Mucosa of gallbladder (tissue), 1 donor: Measurements from ENCODE around the gene EREG. TPM values are rescaled to one million over a fixed set of nuclear protein-coding genes. Genes with fewer than 3 reads are reported as not detected.
"Not testable (repeated sequence)": the region's sequence is repeated elsewhere in the genome, so short reads cannot be mapped to it uniquely, and the experiment has no call there.

Experiments used
- DNase-seq: peaks from one replicate; pipeline ENCODE4 v3.0.0-alpha.2; 2020; ENCODE audit warnings: low spot score
- total RNA-seq: library from RNA; stranded (reverse); gene quantifications from one replicate; pipeline ENCODE4 v1.2.1, GENCODE V29; 2021
- donor health status: DM: no; HTN: no; CAD: no.

EREG gene
- total RNA-seq, 1 donor from 2014 or later = 5.7 TPM

DNA sequence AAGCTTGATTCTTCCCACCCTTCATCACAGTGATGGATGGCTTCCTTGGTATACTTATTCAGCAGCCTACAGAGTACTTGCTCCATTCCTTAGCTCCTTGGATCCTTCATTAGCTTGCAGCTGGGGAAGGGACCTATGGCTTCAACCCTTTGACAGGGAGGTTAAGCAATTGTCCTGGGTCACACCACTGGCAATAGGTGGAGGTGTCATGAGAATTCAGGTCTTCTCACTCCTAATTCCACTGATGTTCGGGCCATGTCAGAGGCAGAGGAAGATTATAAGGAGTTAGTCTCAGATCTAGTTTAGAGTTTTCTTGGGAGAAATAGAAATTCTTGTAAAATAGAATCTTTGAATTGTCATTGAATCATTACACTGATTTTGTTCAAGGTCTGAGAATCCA lies 24.5 kb downstream of the EREG start:
- no peak for DNase-seq

DNA sequence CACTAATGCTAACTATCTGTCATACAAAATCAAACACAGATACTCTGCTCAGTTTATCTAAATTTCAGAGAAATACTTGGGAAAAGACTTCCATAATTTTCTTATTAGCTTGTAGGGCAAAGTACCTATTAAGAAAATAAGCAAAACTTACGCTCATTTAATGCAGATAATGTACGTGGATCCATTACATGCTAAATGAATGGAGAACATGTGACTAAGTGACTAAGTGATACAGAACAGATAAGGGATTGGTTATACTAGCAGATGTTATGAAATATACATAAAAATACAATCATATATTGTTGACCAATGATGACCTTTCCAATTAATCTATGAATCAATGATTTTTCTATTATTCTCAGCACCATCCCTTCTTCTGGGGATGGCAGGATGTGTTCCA lies 25.7 kb downstream of the EREG start:
- no peak for DNase-seq

DNA sequence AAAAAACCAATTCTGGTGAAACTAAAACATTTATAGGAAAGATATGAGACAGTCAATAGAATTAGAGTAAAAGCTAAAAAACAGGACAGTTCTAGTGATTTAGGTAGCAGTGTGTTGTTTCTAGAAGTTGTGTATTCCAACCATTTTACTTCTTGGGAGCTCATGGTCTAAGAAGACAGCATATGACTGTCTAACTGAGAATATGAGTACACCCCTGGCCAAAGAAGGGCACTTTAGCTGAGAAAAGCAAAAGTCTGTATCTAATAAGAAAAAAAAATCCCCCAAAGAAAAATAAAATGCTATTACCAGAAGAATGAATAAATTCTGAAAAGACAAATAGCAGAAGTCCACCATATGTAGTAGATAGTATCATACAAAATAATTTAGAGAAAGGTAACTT lies 26.4 kb downstream of the EREG start:
- no peak for DNase-seq

DNA sequence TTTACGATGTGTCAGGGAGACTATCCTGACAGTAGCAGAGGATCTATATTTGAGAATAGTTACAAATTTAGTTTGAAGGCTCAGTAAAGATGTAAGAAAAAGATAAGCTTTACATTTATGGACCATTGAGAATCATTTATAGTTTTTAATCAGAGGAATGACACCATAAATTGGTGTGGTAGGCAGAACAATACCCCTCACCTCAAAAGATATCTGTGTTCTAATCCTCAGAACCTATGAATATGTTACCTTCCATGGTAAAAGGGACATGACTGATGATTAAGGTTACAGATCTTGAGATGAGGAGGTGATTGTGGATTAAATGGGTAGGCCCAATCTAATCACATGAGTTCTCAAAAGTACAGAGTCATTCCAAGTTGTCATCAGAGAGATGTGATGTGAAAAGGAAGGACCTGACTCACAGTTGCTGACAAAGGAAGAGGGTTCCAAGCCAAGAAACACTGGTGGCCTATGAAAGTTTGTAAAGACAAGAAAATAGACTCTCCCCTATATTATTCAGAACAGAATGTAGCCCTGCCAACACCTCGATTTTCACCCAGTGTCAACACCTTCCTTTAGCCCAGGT lies 27.0 kb downstream of the EREG start:
- no peak for DNase-seq

DNA sequence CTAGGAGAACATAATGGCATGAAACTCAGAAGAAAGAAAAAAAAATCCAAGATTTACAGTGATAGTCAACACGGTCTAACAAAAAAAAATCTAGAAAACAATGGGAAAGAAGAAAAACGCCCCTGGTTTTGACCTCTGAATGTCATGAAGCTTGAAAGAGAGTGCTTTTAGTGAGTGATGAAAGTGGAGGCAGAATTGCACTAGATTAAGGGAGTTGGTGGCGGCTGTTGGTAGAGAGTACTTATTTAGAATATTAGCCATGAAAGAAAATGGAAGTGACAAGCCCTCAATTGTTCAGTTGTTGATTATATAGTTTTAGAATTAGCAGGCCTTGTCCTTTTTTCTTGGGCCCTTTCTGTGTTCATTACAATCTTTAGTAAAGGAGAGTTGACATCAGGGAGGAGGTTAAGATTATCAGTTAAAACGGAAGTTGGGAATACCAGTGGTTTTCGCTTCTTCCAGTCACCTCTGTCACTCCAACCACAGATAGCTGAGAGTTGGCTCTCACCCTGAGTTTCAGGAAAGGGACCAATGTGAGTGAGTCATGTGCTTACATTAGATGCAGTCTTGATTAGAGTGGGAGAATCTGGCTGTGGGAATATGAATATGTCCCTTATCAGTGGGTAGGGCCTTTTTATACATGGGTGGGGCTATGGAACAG lies 29.7 kb downstream of the EREG start:
- DNase-seq = no peak

DNA sequence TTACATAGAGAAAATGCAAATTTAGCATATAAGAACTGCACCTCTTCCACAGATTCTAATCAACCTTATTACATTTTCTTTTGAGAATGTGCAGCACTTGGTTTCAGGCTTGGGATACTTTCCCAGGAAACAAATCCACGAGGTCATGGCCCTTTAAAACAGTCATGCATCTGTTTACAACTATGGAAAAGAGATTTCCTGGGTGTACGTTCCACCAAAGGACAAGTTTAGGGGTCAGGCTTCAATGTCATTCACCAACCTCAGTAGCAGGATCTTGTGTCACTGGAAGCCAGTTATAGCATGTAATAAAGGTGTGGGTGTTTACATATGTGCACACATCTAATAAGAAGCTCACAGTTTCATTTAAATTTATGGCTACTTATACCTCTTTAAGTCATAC lies 30.7 kb downstream of the EREG start:
- DNase-seq = no peak

DNA sequence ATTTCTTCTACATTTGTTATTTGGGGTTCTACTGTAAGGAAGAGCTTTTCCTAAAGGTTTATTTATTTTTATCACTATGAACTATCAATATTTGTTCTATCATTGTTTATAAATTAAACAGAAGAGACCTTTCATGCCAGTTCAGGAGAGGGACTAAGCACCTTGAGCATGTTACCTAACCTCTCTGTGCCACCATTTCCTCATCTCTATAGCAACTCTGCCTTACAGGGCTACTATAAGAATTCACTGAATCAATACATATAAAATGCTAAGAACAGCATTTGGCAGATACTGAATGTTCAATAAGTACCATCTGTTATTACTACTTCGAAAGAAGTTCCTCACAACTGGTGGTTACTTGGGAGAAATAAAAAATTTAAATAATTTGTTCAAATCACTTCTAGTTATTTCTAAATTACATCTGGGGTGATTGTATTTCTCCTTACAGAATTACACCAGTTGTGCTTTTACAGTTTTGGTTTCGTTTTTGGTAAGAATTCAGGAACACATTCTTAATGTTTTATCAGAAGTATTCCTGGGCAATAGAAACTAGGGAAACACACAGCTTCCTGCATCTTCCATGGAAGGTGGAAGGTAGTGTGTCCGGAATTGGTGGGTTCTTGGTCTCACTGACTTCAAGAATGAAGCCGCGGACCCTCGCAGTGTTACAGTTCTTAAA lies 32.9 kb downstream of the EREG start:
- DNase-seq = no peak

DNA sequence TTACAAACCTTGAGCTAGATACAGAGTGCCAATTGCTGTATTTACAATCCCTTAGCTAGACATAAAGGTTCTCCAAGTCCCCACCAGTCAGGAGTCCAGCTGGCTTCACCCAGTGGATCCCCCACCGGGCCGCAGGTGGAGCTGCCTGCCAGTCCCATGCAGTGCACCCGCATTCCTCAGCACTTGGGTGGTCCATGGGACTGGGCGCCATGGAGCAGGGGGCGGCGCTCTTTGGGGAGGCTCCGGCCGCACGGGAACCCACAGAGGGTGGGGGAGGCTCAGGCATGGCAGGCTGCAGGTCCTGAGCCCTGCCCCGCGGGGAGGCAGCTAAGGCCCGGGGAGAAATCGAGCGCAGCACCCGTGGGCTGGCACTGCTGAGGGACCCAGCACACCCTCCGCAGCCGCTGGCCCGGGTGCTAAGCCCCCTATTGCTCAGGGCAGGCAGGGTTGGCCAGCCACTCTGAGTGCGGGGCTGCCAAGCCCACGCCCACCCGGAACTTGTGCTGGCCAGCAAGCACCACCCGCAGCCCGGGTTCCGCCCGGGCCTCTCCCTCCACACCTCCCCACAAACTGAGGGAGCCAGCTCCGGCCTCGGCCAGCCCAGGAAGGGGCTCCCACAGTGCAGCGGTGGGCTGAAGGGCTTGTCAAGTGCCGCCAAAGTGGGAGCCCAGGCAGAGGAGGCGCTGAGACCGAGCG lies 34.1 kb downstream of the EREG start:
- not testable (repeated sequence) for DNase-seq

DNA sequence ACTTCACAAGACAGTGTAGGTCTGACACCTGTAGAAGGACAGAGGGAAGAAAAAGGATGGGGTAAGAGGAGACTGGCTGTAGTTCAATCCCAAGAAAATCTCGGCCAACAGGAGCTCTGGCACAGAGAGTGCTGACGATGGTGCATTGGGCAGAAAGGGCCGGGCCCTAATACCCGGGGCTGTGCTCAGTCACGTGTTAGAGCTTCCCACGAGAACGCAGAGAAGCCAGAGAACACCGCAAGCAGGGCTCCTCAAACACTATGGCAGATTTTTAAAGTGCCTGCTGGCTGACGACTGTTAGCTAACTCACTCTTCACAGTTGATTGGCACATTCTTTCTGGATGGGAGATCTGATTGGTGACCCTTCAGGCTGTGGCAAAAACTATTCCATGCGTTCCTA lies 35.5 kb downstream of the EREG start:
- DNase-seq = no peak

DNA sequence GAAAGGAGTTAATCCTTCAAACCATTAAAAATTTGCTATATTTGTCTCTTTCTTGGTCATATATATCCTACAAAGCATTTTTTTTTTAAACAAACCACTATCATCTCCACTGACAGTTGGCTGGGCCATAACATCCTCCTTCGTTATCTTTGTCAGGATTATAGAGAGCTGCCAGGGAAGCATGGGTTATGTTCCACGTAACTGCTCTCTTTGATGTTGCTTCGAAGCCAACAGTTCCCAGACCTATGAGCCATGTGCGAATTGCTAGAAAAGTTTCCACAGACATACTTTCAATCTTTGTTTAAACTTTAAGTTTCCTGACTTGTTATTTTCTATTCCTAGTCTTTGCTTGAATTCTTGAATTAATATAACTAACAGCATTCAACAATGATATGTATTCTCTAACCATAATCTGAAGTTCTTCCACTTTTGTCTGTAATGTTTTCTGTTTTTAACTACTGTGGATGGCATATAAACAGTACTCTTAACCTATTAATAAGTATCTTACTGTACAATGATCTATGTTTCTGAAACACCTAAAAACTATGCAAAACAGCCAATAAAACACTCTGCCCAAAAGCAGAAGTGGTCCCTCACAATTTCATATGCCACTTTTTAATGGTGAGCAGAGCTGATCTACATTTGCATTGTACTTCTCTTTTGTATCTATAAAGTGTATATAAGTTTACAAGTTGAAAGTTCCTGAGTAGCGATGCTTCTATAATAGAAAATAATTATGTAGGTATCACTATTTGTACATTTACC lies 37.9 kb downstream of the EREG start:
- DNase-seq = no peak

DNA sequence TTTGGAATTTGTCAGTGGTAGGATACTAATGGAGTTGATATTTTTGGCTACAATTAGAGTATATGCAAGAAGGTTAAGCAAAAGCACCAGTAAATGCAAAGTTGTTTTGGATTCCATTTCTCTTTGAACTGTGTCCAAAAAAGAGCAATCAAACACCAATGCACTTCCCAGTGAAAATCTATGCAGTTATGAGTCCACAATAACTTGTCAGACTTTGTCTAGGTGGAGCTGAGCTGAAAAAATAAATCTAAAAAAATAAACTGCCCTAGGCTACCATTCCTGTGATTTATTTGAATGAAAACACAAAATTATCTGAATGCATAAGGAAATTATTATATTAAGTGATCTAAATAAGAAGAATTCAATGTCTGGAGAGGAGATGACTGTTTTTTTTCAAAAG lies 42.9 kb downstream of the EREG start:
- no peak for DNase-seq

DNA sequence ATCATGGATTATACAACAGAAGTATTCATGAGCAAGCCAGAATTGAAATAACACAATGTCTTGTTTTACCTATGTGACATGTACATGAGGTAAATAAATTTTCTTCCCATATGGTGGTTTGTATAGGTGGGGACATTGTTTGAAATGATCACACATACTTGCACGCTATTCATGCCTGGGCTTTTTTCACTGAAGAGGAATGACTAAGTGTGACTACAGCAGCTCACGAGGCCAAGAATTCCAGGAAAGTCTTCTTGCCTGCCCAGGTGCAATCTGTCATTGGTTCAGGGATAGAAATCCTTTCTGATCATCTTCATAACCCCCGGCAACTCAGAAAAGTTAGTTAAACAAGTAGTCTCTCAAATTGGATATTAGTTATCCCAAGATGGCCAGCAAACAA lies 43.7 kb downstream of the EREG start:
- no peak for DNase-seq

DNA sequence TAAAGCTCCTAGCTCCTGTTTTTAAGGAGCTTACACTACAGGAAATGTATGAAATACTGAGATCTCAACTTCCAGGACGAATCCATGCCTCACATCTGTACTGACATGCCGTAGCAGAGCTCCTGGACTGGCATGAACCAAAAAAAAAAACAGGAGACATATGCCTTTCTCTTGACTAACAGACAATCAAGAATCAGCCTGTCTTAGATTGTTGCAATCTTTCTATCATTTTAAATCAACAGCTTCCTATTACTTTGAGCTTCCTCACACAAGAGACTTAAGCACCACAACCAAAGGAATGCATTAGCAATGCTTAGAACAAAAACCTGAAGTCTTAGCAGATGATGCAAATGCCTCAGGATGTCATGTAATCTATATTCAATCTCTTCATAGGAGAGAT lies 45.3 kb downstream of the EREG start:
- DNase-seq = no peak

DNA sequence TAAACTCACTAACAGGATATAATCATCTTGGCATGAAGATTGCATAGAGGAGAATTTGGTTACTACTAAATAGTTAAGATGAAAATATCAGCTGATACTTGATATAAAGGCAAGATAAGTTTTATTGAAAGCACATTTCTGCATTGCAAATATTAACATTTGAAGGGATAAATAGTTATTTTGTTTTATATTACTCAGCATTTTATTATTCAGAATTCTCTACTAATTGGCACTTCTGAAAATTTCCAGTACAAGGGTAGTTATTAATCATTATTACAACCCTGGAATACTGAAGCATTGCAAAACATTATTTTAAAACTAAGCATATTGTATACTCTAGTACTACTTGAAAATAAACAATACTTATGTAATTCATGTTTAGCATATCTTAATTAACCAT lies 47.3 kb downstream of the EREG start:
- DNase-seq = no peak

DNA sequence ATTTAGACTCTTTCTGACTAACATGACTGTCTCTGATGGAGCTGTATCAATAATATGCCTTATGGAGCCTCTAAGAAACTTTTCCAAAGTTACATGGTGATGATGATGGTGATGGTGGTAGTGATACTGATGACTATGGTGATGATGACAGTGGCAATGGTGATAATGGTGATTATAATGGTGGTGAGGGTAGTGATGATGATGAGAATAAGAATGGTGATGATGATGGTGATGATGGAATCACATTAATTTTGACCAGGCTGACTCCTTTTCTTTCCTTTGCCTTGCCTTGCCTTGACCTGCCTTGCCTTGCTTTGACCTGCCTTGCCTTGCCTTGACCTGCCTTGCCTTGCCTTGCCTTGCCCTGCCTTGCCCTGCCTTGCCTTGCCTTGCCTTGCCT lies 48.3 kb downstream of the EREG start:
- DNase-seq = no peak

DNA sequence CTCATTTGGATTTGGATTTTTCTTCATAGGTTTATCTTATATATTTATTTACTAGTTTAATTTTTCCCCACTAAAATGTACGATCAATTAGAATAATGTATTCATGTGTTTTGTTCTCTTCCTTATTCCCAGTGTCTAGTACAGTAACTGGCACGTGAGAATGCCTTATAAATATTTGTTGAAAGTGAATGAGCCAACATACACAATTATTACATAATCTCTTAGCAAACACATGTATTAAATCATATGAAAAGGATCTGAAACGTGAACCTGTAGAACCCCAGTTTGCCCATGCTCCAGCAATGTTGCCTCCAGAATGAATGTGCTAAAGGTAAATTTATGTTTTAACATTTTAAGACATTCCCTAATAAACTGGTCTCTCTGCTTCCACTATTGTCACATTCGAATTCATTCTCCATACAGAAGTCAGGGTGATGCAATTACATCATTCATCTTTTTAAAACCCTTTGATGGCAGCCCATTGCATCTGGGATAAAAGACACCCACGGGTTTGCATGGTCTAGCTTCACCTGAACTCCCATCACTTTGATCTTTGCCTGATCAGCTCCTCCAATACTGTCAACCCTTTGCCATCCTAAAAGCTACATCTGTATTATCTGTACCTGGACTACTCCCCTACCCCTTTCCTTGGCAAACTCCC lies 49.3 kb downstream of the EREG start:
- no peak for DNase-seq

DNA sequence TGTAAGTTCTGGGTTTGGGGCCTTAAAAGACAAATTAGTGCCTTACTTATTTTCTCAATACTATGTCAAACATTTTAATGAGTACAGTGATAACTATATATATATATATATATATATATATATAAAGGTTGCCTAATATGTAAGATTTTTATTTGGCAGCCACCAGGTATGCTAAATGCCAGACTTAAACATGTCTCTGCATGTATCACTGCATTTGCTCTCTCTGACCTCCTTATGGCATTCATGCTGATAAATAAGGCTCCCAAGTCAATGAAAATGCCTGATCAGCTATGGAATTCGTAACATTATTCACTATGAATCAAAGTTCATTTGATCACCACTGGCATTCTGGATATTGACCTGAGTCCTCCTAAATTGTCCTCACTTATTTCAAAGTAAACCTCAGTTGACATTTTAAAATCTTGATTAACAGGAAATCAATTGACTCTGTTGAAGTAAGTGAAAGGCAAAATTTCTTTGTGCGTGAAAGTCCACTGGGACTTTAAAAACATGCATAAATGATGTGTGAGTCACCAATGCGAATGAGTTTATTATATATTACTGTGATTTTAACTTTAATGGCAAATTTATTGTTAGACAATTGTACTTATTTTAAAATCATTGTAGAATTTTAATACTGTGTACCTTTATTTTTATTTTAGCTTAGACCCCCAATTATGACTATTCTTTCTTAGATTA lies 50.8 kb downstream of the EREG start:
- no peak for DNase-seq

DNA sequence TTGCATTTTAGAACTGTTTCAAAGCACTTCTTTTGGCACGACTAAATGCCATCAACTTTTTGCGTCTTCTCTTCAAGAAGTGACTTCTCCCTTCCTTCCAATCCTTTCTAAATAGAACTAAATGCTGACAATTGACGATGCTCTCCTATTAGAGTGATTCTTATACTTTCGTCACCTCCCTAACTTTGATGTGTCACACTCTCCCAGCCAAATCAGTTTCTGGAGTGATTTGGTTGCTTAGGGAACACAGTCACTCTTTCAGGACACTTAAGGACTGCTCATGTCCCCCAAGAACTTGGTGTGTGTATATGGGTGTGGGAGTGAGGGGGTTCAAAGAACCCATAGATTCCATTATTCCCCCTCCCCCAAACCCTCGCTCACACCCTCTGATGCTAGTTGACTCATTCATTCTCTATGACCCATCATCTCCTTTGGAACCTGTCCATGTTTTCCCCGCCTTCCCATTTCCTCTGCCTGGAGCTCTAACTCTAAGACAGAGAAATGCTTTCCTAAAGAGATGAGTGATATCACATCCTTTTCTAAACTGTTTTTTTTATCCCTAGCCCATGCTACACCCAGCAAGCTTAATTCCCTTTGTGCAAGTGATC lies 53.2 kb downstream of the EREG start:
- no peak for DNase-seq

DNA sequence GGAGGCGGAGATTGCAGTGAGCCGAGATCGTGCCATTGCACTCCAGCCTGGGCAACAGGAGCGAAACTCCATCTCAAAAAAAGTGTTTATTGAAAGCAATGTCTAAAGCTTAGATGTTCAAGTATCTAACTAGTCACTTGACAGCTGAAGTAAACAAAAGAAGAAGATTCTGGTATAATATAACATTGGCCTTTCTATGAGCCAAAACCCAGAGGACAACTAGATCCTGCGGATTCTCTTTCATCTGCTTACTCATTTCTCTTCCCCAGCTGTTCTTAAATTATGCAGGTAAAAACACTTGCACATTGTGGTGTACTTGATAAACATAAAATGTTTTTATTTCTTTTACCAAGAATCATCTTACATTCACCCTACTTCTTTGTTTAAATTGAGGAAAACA lies 55.9 kb downstream of the EREG start:
- DNase-seq = no peak

DNA sequence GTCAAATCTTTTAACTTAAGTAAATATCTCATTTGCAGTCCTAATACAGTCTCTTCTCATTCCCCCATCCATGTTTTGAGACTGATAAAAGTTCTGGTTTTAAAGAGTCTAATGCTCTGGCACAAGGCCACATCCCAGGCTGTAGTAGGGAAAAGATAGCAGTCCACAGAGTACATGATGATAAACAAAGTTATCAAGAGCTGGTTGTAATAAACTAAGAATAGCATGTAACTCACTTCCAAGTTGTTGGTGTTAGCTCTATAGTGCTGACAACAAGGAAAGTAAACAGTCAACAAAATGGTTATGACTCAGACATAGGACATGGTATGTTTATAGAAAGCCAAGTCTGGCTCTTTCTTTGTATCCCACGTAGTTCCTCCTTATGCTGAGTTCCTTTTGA lies 58.2 kb downstream of the EREG start:
- no peak for DNase-seq

DNA sequence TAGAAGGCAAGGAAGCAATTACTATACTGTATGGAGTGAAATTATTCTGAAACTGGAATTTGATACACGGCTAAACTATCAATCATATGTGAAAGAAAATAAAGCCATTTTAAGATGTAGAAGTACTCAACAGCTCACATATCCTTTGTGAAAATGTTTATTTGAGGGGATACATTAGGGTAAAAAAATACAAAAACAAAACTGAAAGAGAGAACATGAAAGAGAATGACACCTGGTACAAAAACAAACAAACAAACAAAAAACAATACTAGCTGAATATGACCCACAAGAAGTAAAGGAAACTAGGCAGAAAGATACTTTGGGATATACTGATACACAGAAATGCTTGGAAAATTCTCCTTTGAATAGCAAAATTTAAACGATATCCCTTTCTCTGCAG lies 59.2 kb downstream of the EREG start:
- DNase-seq = no peak
